Measurements from ENCODE around the gene AGFG1.
"Not testable (repeated sequence)": the region's sequence is repeated elsewhere in the genome, so short reads cannot be mapped to it uniquely, and the experiment has no call there.

The AGFG1 gene

GRCh38 chr2:227592694-227593387 lies 120.9 kb downstream of the AGFG1 start:
- Histone ChIP-seq H3K4me3 (ENCODE audit: low read depth in 1 of 2, low read length in 2 of 2) (no peak overlapping the region), H3K36me3 (ENCODE audit: control insufficient read depth in 1 of 2, insufficient read depth in 2 of 2, low read length in 2 of 2) (no peaks in the 10 kb centered on the region), H3K9me3 (ENCODE audit: control insufficient read depth in 1 of 2, low read length in 2 of 2) (peaks cover 0 to 2% of the 10 kb centered on the region in 2 donors), H3K4me1 (ENCODE audit: control insufficient read depth in 1 of 2, insufficient read depth in 2 of 2, low read length in 2 of 2) (no peaks in the 10 kb centered on the region), H3K27ac (ENCODE audit: low read length) (no peak overlapping the region), H3K27me3 (ENCODE audit: low read depth, low read length) (no peaks in the 10 kb centered on the region)

- Histone ChIP-seq H3K9me3 (ENCODE audit: control insufficient read depth in 1 of 2, low read length in 2 of 2) (no peaks in the 10 kb centered on the region), H3K4me1 (ENCODE audit: control insufficient read depth in 1 of 2, insufficient read depth in 2 of 2, low read length in 2 of 2) (no peaks in the 10 kb centered on the region), H3K36me3 (ENCODE audit: control insufficient read depth in 1 of 2, insufficient read depth in 2 of 2, low read length in 2 of 2) (no peaks in the 10 kb centered on the region), H3K27ac (ENCODE audit: low read length) (no peak overlapping the region), H3K4me3 (ENCODE audit: low read depth in 1 of 2, low read length in 2 of 2) (no peak overlapping the region), H3K27me3 (ENCODE audit: low read depth, low read length) (no peaks in the 10 kb centered on the region)
Measured at GRCh38 chr2:227595797-227596196, 123.8 kb downstream of the AGFG1 start.

GRCh38 chr2:227597036-227597435 lies 125.1 kb downstream of the AGFG1 start:
- H3K4me1 ChIP-seq (ENCODE audit: control insufficient read depth in 1 of 2, insufficient read depth in 2 of 2, low read length in 2 of 2), result no peaks in the 10 kb centered on the region
- H3K27ac ChIP-seq (ENCODE audit: low read length), result no peak overlapping the region
- no peaks in the 10 kb centered on the region for H3K27me3 ChIP-seq (ENCODE audit: low read depth, low read length)
- no peaks in the 10 kb centered on the region for H3K9me3 ChIP-seq (ENCODE audit: control insufficient read depth in 1 of 2, low read length in 2 of 2)
- no peak overlapping the region for H3K4me3 ChIP-seq (ENCODE audit: low read depth in 1 of 2, low read length in 2 of 2)
- no peaks in the 10 kb centered on the region for H3K36me3 ChIP-seq (ENCODE audit: control insufficient read depth in 1 of 2, insufficient read depth in 2 of 2, low read length in 2 of 2)

DNA sequence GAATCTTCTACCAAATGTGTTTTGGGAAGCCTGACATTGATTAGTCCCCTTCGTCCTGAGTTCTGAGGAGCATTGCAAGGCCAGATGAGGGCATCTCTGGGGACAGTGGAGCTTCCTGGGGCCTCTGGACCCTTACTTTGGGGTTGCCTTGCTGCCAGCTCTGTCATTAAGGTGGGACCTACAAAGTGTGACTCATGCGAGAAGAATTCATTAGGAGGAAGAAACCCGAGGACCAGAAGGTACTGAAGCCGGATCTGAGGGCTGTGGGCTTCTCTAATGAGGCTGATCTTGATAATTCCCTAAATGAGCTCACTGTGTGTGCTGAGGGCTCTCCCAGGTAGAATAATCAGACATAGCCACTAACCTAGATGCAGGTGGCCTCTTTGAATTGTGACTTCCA lies 126.0 kb downstream of the AGFG1 start:
- Histone ChIP-seq H3K36me3 (ENCODE audit: control insufficient read depth in 1 of 2, insufficient read depth in 2 of 2, low read length in 2 of 2) (no peaks in the 10 kb centered on the region), H3K4me1 (ENCODE audit: control insufficient read depth in 1 of 2, insufficient read depth in 2 of 2, low read length in 2 of 2) (no peaks in the 10 kb centered on the region), H3K4me3 (ENCODE audit: low read depth in 1 of 2, low read length in 2 of 2) (no peak overlapping the region), H3K27ac (ENCODE audit: low read length) (no peak overlapping the region), H3K9me3 (ENCODE audit: control insufficient read depth in 1 of 2, low read length in 2 of 2) (no peaks in the 10 kb centered on the region), H3K27me3 (ENCODE audit: low read depth, low read length) (no peaks in the 10 kb centered on the region)

DNA sequence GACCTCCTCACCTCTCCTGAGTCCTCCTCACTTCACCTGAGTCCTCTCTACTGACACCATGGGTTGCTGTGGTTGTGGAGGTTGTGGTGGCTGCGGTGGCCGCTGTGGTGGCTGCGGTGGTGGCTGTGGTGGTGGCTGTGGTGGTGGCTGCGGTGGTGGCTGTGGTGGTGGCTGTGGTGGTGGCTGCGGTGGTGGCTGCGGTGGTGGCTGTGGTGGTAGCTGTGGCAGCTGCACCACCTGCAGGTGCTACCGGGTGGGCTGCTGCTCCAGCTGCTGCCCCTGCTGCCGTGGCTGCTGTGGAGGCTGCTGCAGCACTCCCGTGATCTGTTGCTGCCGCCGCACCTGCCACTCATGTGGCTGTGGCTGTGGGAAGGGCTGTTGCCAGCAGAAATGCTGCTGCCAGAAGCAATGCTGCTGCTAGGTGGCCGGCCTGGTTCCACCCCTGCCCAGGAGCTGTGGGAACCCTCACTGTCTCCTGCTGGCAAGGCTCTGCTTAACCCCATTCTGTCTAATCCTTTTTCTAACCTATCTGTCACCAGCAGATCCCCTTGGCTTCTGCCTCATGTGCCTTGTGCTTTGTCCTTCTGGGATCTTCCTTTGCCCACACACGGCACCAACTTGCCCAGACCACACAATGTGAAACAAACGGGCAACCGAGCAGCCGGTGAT lies 127.0 kb downstream of the AGFG1 start, which contains the start of gene SCYGR2:
Gene SCYGR2, plus strand, starts transcription at position 59 of the 669 bp plus-strand sequence. Its CDS starts 0 bp downstream, at position 59.
- H3K4me3 ChIP-seq (ENCODE audit: low read depth in 1 of 2, low read length in 2 of 2); H3K27ac ChIP-seq (ENCODE audit: low read length); H3K9me3 ChIP-seq (ENCODE audit: control insufficient read depth in 1 of 2, low read length in 2 of 2); H3K4me1 ChIP-seq (ENCODE audit: control insufficient read depth in 1 of 2, insufficient read depth in 2 of 2, low read length in 2 of 2); H3K36me3 ChIP-seq (ENCODE audit: control insufficient read depth in 1 of 2, insufficient read depth in 2 of 2, low read length in 2 of 2); H3K27me3 ChIP-seq (ENCODE audit: low read depth, low read length): not testable (repeated sequence)

DNA sequence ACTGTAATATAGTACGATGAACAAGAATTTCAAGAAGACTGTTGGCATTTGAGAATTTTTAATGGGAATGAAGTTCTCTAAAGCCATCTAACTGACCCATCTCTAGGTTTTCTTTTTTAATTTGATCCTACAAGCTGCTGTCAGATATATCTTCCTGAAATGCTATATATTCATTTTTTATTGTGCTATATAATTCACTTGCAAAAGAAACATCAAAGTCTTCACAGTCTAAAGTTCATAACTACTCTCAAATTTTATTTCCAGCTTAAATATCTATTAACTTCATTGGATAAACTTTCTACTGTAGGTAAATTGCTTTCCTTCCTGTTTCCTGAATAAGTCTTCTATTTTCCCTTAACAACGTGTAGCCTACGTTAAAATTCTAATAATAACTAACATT lies 130.4 kb downstream of the AGFG1 start:
- Histone ChIP-seq H3K27ac (ENCODE audit: low read length) (no peak overlapping the region), H3K4me3 (ENCODE audit: low read depth in 1 of 2, low read length in 2 of 2) (no peak overlapping the region), H3K4me1 (ENCODE audit: control insufficient read depth in 1 of 2, insufficient read depth in 2 of 2, low read length in 2 of 2) (no peaks in the 10 kb centered on the region), H3K27me3 (ENCODE audit: low read depth, low read length) (no peaks in the 10 kb centered on the region), H3K36me3 (ENCODE audit: control insufficient read depth in 1 of 2, insufficient read depth in 2 of 2, low read length in 2 of 2) (no peaks in the 10 kb centered on the region), H3K9me3 (ENCODE audit: control insufficient read depth in 1 of 2, low read length in 2 of 2) (no peaks in the 10 kb centered on the region)

DNA sequence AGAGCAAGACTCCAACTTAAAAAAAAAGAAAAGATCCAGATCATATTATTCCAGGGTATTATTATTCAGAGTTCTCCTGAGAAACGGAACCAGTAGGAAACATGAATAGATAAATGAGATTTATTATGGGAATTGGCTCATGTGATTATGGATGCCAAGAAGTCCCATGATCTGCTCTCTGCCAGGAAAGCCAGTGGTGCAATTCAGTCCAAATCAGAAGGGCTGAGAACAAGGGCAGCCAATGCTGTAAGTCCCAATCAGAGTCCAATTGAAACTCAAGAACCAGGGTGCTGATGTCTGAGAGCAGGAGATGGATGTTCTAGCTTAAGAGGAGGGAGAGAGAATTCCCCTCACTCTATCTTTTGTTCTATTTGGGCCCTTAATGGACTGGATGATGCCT lies 134.5 kb downstream of the AGFG1 start:
- no peaks in the 10 kb centered on the region for H3K36me3 ChIP-seq (ENCODE audit: control insufficient read depth in 1 of 2, insufficient read depth in 2 of 2, low read length in 2 of 2)
- no peaks in the 10 kb centered on the region for H3K4me1 ChIP-seq (ENCODE audit: control insufficient read depth in 1 of 2, insufficient read depth in 2 of 2, low read length in 2 of 2)
- H3K4me3 ChIP-seq (ENCODE audit: low read depth in 1 of 2, low read length in 2 of 2), result no peak overlapping the region
- no peak overlapping the region for H3K27ac ChIP-seq (ENCODE audit: low read length)
- H3K9me3 ChIP-seq (ENCODE audit: control insufficient read depth in 1 of 2, low read length in 2 of 2), result no peaks in the 10 kb centered on the region
- no peaks in the 10 kb centered on the region for H3K27me3 ChIP-seq (ENCODE audit: low read depth, low read length)

DNA sequence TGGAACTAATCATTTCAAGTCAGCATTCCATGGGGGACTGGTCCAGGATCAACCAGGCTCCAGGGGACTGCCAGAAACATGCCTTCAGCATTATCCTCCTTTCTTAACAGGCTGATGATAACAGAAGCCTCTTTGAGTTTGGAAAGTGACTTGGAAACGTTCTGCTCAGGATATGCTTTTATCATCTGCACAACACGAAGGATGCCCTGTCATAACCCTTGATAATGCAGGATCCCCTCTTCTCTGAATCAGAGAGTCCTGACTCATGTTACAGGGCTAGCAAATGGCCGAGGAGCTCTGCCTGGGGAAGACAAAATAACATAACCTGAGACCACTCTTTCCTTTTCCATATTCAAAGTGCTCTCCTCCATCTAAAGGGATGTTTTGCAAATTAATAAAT lies 136.0 kb downstream of the AGFG1 start:
- no peak overlapping the region for H3K4me3 ChIP-seq (ENCODE audit: low read depth in 1 of 2, low read length in 2 of 2)
- no peaks in the 10 kb centered on the region for H3K36me3 ChIP-seq (ENCODE audit: control insufficient read depth in 1 of 2, insufficient read depth in 2 of 2, low read length in 2 of 2)
- no peak overlapping the region for H3K27ac ChIP-seq (ENCODE audit: low read length)
- no peaks in the 10 kb centered on the region for H3K27me3 ChIP-seq (ENCODE audit: low read depth, low read length)
- H3K4me1 ChIP-seq (ENCODE audit: control insufficient read depth in 1 of 2, insufficient read depth in 2 of 2, low read length in 2 of 2), result no peaks in the 10 kb centered on the region
- no peaks in the 10 kb centered on the region for H3K9me3 ChIP-seq (ENCODE audit: control insufficient read depth in 1 of 2, low read length in 2 of 2)

GRCh38 chr2:227608561-227609338 lies 136.8 kb downstream of the AGFG1 start:
- H3K27ac ChIP-seq (ENCODE audit: low read length), result no peak overlapping the region
- no peaks in the 10 kb centered on the region for H3K27me3 ChIP-seq (ENCODE audit: low read depth, low read length)
- H3K4me1 ChIP-seq (ENCODE audit: control insufficient read depth in 1 of 2, insufficient read depth in 2 of 2, low read length in 2 of 2), result no peaks in the 10 kb centered on the region
- H3K4me3 ChIP-seq (ENCODE audit: low read depth in 1 of 2, low read length in 2 of 2), result no peak overlapping the region
- no peaks in the 10 kb centered on the region for H3K36me3 ChIP-seq (ENCODE audit: control insufficient read depth in 1 of 2, insufficient read depth in 2 of 2, low read length in 2 of 2)
- no peaks in the 10 kb centered on the region for H3K9me3 ChIP-seq (ENCODE audit: control insufficient read depth in 1 of 2, low read length in 2 of 2)

GRCh38 chr2:227610123-227610522 lies 138.2 kb downstream of the AGFG1 start:
- Histone ChIP-seq H3K4me3 (ENCODE audit: low read depth in 1 of 2, low read length in 2 of 2) (no peak overlapping the region), H3K9me3 (ENCODE audit: control insufficient read depth in 1 of 2, low read length in 2 of 2) (no peaks in the 10 kb centered on the region), H3K4me1 (ENCODE audit: control insufficient read depth in 1 of 2, insufficient read depth in 2 of 2, low read length in 2 of 2) (no peaks in the 10 kb centered on the region), H3K36me3 (ENCODE audit: control insufficient read depth in 1 of 2, insufficient read depth in 2 of 2, low read length in 2 of 2) (no peaks in the 10 kb centered on the region), H3K27me3 (ENCODE audit: low read depth, low read length) (no peaks in the 10 kb centered on the region), H3K27ac (ENCODE audit: low read length) (no peak overlapping the region)
